T-helper 2 cell treated with Interferon-gamma antibody and Interleukin-4, amounts not matched to agents 5 μg/mL and 100 μg/mL, for 36 hours (primary cell): ENCODE data around the gene P2RY1.
"Not testable (repeated sequence)": the region's sequence is repeated elsewhere in the genome, so short reads cannot be mapped to it uniquely, and the experiment has no call there.

Experiments used
- DNase-seq: peaks from one replicate; pipeline ENCODE4 v3.0.0; 2021; ENCODE audit warnings: low spot score
- H3K27ac Mint-ChIP-seq: one replicate; pipeline ENCODE4 v1.8.0; 2021; ENCODE audit warnings: mild to moderate bottlenecking, mixed read lengths
- H3K27me3 Mint-ChIP-seq: one replicate; pipeline ENCODE4 v1.8.0; 2021; ENCODE audit warnings: low read depth, mixed read lengths
- H3K36me3 Mint-ChIP-seq: one replicate; pipeline ENCODE4 v1.8.0; 2021; ENCODE audit warnings: low read depth, mixed read lengths
- H3K4me1 Mint-ChIP-seq: one replicate; pipeline ENCODE4 v1.8.0; 2021; ENCODE audit warnings: low read depth, mixed read lengths
- H3K4me3 Mint-ChIP-seq: one replicate; pipeline ENCODE4 v1.8.0; 2022; ENCODE audit warnings: mild to moderate bottlenecking, moderate library complexity, mixed read lengths
- H3K9me3 Mint-ChIP-seq: one replicate; pipeline ENCODE4 v1.8.0; 2021; ENCODE audit warnings: mixed read lengths

P2RY1 gene

DNA sequence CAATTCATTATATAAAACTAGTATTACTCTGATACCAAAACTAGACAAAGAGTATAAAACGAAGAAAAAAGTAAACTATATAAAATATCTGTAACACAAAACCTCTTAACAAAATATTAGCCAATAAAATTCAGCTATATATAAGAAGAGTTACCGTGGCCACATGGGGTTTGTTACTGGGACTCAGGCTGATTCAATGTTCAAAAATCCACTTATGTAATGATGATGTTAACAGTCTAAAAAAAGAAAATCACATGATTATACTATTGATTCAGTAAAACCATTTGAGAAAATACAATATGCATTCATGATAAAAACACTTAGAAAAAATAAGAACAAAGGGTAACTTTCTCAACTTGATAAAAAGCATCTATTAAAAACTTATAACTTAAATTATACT is 18.3 kb downstream of the P2RY1 start:
- DNase-seq, result no peak
- Mint-ChIP-seq H3K27me3 (peaks cover 6% of the 10 kb centered on the region), H3K4me3 (no peak overlapping the region), H3K27ac (no peak overlapping the region), H3K9me3 (no peaks in the 10 kb centered on the region), H3K4me1 (no peaks in the 10 kb centered on the region), H3K36me3 (no peaks in the 10 kb centered on the region)

DNA sequence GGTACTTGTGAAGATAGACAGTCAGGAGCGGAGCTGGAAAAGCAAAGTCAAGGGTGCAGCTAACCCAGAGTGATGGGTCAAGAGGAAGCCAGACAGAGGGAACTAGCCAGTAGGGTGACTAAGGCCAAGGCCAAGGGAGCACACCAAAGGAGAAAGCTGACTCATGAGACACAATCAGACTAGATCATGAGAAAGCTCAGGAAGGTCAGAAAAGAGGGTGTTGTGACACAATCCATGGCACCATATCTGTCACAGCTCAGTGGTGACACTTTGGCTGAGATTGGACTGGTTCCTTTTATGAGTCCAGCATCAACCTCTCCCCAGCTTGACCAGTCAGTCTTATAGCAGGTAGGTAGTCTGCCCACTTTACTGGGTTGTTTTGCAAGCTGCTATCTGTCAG is 22.2 kb downstream of the P2RY1 start:
- no peaks in the 10 kb centered on the region for H3K4me1 Mint-ChIP-seq
- H3K27me3 Mint-ChIP-seq, result peaks cover 3% of the 10 kb centered on the region
- no peak for DNase-seq
- no peak overlapping the region for H3K4me3 Mint-ChIP-seq
- no peak overlapping the region for H3K27ac Mint-ChIP-seq
- H3K9me3 Mint-ChIP-seq, result no peaks in the 10 kb centered on the region
- no peaks in the 10 kb centered on the region for H3K36me3 Mint-ChIP-seq

DNA sequence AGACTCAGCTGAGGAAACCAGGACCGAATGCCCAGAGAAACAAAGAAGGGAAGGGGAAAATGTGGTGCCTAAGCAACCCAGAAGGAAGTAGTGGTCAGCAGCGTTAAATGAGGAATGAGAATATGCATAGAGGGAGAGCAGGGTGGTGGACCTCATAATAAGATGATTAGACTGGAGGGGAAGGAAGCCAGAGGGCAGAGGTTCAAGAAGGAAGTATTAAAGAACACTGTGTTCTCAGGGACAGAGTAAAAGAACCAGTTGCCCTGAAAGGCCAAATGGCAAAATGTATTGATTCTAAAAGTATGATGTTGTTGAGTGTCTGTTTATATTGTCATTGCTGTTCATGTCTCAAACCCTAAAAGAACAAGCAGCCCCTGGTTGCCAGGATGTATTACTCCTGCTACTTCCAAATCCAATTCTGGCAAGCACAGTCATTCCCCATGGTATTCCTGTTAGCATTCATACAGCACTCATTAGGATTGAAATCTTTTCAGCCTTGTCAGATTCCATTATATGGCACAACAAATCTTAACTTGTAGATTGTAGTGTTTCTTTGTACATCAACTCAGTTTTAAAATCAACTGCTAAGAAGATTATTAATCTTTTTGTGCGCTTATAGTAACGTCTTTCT is 23.4 kb downstream of the P2RY1 start:
- no peaks in the 10 kb centered on the region for H3K9me3 Mint-ChIP-seq
- no peak overlapping the region for H3K27ac Mint-ChIP-seq
- no peaks in the 10 kb centered on the region for H3K4me1 Mint-ChIP-seq
- DNase-seq, result no peak
- H3K4me3 Mint-ChIP-seq, result no peak overlapping the region
- no peaks in the 10 kb centered on the region for H3K36me3 Mint-ChIP-seq
- no peaks in the 10 kb centered on the region for H3K27me3 Mint-ChIP-seq

DNA sequence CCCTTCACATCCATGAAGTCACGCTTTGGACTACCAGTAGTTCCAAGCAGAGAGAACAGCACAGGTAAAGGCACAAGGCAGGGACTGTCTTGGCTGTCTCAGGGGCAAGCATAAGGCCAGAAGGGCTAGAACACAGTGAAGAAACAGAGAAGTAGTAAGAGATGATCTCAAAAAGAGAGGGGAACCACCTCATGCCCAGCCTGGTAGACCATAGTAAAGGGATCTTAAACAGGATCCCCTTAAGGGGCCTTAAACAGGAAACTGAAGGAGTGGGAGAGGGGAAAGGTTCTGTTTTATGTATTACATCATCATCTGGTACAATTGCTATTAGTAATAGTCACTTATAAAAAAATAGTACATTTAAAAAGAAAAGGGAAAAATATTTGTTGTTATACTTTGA is 25.8 kb downstream of the P2RY1 start:
- Mint-ChIP-seq H3K4me3 (no peak overlapping the region), H3K4me1 (no peaks in the 10 kb centered on the region), H3K27ac (no peak overlapping the region), H3K36me3 (no peaks in the 10 kb centered on the region), H3K9me3 (no peaks in the 10 kb centered on the region), H3K27me3 (no peaks in the 10 kb centered on the region)
- no peak for DNase-seq

DNA sequence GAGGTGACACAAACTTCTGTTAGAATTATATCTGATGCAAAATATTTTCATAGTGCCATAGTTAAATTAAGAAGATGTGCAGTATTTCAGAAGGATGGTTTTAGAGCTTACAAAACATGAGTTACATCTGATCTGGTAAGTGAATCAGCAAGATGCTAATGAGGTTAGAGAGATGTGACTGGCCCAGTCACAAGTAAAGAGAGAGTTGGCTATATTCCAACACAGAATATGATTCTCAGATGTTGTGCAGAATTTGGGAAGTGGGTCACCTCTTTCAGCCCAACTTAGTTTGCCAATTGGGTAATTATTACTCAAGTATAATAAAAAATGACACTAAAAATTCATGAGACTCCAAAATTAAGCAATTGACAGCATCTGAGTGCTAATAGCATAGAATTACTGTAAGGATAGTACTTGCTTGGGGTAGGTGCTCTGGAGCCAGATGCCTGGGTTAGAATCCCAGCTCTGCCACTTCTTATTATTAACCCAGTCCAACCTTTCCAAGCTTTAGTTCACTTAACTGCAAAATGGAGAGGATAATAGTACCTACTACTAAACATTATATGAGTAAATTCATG is 30.8 kb downstream of the P2RY1 start:
- H3K4me1 Mint-ChIP-seq, result no peaks in the 10 kb centered on the region
- no peak overlapping the region for H3K4me3 Mint-ChIP-seq
- DNase-seq, result no peak
- no peaks in the 10 kb centered on the region for H3K36me3 Mint-ChIP-seq
- no peak overlapping the region for H3K27ac Mint-ChIP-seq
- H3K9me3 Mint-ChIP-seq, result no peaks in the 10 kb centered on the region
- peaks cover 2% of the 10 kb centered on the region for H3K27me3 Mint-ChIP-seq

DNA sequence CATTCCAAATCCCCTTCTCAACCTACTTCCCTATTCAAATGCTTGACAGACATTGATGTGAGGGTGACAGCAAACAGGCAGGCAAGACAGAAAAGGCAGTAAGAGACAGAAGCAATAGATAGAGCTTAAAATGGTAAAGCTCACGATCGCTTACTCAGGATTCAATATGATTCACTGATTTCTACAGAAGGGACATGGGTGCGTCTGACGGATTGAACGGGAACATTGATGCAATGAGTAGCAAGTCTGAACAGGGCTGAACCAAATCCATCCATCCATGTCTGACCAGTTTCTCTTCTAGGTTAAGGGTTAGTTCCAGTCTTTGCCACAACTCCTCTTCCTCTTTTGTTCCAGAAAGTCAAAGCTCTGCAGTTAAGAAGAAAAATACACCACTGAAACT is 35.1 kb downstream of the P2RY1 start:
- Mint-ChIP-seq H3K4me1 (no peaks in the 10 kb centered on the region), H3K27ac (no peak overlapping the region), H3K36me3 (no peaks in the 10 kb centered on the region), H3K27me3 (peaks cover 2% of the 10 kb centered on the region), H3K9me3 (no peaks in the 10 kb centered on the region), H3K4me3 (no peak overlapping the region)
- DNase-seq, result no peak

DNA sequence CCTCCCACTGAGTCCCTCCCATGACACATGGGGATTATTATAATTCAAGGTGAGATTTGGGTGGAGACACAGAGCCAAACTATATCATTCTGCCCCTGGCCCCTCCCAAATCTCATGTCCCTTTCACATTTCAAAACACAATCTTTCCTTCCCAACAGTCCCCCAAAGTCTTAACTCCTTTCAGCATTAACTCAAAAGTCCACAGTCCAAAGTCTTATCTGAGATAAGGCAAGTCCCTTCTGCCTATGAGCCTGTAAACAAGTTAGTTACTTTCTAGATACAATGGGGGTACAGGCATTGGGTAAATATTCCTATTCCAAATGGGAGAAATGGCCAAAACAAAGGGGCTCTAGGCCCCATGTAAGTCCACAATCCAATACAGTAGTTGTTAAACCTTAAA is 38.4 kb downstream of the P2RY1 start:
- not testable (repeated sequence) for DNase-seq

DNA sequence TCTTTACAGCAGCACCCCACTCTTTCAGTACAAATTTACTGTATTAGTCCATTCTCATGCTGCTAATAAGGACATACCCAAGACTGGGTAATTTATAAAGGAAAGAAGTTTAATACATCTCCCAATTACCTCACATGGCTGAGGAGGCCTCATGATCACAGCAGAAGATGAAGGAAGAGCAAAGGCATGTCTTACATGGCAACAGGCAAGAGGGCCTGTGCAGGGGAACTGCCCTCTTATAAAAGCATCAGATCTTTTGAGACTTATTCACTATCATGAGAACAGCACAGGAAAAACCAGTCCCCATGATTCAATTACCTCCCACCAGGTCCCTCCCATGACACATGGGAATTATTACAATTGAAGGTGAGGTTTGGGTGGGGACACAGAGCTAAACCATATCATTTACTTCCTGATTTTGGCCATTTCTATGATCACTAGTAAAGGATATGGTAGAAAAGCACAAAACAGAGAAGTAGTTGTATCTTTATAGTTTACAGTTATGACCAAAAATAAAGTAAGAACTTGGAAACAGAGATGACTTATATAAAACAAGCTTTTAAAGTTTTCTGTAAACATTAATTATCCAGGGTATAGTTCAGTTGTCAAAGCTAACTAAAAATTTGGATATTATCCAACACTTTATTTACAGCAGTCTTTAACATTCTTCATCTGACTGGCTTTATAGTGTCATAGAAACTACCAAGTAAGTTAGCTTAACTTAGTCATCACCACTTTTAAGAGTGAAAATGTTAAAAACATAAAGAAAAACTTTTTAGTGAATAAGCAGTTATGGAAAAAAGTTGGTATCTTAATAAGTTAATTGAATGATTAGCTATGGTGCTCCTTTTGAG is 40.2 kb downstream of the P2RY1 start:
- no peak overlapping the region for H3K4me3 Mint-ChIP-seq
- H3K27ac Mint-ChIP-seq, result no peak overlapping the region
- H3K36me3 Mint-ChIP-seq, result no peaks in the 10 kb centered on the region
- no peaks in the 10 kb centered on the region for H3K4me1 Mint-ChIP-seq
- H3K27me3 Mint-ChIP-seq, result no peaks in the 10 kb centered on the region
- DNase-seq, result no peak
- no peaks in the 10 kb centered on the region for H3K9me3 Mint-ChIP-seq

More for the DNA sequence above, 38.4 kb downstream of the P2RY1 start:
- H3K27ac Mint-ChIP-seq, H3K27me3 Mint-ChIP-seq, H3K4me3 Mint-ChIP-seq, H3K4me1 Mint-ChIP-seq, H3K9me3 Mint-ChIP-seq, H3K36me3 Mint-ChIP-seq: not testable (repeated sequence)

DNA sequence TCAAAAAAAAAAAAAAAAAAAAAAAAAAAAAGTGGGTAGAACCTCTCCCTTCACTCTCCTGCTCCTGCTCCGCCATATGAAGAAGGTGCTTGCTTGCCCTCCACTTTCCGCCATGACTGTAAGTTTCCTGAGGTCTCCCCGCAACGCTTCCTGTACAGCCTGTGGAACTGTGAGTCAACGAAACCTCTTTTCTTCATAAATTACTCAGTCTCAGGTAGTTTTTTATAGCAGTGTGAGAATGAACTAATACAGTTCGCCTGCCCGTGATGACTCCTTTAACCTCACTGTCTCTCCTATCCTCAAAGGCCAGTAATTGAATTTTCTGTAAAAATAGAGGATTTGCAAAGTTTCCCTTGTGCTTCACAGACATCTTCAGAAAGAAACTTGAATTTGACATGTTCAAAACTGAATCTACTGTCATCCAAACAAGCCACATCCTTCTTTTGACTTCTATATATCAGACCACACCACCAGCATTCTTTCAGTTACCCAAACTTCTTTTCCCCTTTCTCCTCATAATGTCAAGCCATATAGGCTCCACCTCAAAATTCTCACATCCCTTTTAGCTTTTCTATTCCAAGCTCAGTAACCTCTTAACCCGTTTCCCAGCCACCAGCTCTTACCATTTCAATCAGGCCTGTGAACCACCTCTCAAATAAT is 44.3 kb downstream of the P2RY1 start:
- H3K27ac Mint-ChIP-seq, result no peak overlapping the region
- DNase-seq, result no peak
- no peaks in the 10 kb centered on the region for H3K27me3 Mint-ChIP-seq
- no peaks in the 10 kb centered on the region for H3K36me3 Mint-ChIP-seq
- no peaks in the 10 kb centered on the region for H3K9me3 Mint-ChIP-seq
- H3K4me1 Mint-ChIP-seq, result no peaks in the 10 kb centered on the region
- H3K4me3 Mint-ChIP-seq, result no peak overlapping the region

DNA sequence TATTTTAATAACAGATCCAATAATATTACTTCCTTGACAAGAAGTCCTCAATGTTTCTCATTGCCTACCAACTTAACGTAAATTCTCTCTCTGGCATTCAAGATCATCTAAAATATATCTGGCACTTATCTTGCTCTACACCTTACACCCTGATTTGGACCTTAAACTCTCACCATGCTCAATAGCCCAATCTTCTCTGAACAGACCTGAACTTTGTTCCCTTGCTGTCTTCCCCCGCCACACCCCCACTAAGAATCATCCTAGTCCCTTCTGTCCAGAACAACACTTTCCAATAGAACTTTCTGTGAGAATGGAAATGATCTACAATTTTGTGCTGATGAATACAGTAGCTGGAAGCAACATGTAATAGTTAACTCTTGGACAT is 44.9 kb downstream of the P2RY1 start:
- no peaks in the 10 kb centered on the region for H3K27me3 Mint-ChIP-seq
- no peaks in the 10 kb centered on the region for H3K36me3 Mint-ChIP-seq
- no peak overlapping the region for H3K27ac Mint-ChIP-seq
- no peak for DNase-seq
- H3K4me3 Mint-ChIP-seq, result no peak overlapping the region
- H3K4me1 Mint-ChIP-seq, result no peaks in the 10 kb centered on the region
- no peaks in the 10 kb centered on the region for H3K9me3 Mint-ChIP-seq

DNA sequence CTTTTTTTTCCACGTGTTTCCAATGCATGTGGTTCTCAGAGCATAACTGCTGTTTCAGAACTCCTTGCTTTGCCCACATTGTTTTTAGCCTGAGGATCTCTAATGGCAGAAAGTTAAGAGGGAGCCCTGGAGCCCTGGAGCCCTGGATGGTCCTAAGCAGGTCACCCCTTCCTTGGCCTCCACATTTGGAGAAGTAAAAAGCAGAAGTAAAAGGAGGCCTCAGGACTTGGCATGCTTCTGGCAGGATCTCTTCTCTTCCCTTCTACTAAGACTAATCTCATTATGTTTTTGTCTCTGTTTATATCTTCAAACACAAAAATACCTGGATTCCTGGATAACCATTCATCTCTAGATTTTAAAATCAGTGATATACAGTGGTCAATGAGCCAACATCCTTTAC is 50.1 kb downstream of the P2RY1 start:
- H3K27me3 Mint-ChIP-seq, result peaks cover 2% of the 10 kb centered on the region
- DNase-seq, result no peak
- no peak overlapping the region for H3K27ac Mint-ChIP-seq
- no peaks in the 10 kb centered on the region for H3K9me3 Mint-ChIP-seq
- no peak overlapping the region for H3K4me3 Mint-ChIP-seq
- no peaks in the 10 kb centered on the region for H3K4me1 Mint-ChIP-seq
- H3K36me3 Mint-ChIP-seq, result no peaks in the 10 kb centered on the region
